EH (cell line): ENCODE measurements around the gene BDH1.

Source experiments
- DNase-seq: peaks from one replicate; pipeline ENCODE4 v3.0.0-alpha.2; 2015; ENCODE audit warnings: low read depth

Gene BDH1

DNA sequence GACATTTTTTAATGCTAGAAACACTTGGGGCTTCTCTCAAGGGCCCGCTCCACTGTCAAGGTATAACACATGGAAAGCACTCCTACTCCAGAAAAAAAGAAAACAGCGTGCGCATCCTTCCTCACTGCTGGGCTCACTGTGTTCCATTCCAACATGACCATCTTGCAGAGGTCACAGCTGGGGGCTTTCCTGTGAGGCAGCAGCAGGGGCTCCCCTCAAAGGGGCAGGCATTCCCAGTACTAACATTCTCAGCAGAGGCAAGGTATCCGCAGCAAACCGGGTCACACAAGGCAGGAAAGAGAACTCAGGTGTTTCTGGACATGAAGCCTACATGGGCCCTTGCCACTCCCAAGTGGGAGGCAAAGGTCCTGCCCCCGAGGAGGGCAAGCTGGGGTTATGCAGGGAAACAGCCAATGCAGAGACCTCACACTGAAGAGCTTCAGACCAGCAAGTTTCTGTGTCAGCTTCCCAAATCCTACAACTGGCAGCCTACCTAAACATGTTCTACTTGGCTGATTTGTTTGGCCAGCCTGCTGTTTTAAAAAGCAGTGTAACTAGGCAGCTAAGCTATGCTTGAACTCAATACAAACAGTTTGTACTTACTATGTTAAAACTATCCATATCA lies 6.4 kb downstream of the BDH1 start:
- no peak for DNase-seq

DNA sequence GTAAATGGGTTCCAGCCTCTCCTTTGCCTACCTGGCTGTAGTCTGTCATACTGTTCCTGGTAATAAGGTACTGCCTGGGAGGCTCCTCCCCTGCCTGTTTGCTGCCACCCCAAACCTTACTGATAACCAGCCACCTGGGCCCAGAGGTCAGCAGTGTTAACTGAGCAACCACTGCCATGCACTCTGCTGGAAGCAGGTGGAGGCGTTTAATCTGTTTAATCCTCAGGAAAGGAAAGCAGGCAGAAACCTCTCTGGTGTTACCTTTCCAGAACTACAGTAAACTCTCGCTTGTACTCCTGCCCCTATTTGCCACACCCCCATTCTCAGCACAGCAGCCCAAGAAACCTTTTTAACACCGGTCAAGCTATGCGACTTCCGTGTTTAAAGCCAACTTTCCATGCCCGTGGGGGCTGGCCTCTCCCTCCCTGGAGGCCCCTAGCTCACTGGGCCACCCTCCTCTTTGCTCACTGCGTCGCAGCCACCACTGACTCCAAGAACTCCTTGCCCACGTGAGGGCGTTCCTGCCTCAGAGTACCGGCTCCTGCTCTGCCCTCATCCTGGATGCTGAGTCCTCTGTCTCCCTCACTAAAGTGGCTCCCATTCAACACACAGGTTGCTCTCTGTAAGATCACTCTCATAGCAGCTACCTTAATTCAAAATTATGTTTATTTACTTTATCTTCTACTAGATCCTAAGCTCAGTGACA lies 8.3 kb downstream of the BDH1 start:
- DNase-seq, result peak; percentile 17

GRCh38 chr3:197546307-197547085 lies 9.3 kb downstream of the BDH1 start:
- no peak for DNase-seq

- no peak for DNase-seq
Measured at GRCh38 chr3:197545571-197545970, 10.2 kb downstream of the BDH1 start.

- no peak for DNase-seq
Measured at GRCh38 chr3:197545101-197545500, 10.7 kb downstream of the BDH1 start.

- no peak for DNase-seq
Measured at GRCh38 chr3:197542741-197543454, 12.9 kb downstream of the BDH1 start.

- DNase-seq, result peak; percentile 84
Measured at GRCh38 chr3:197541756-197542539, 13.8 kb downstream of the BDH1 start.

- no peak for DNase-seq
Measured at GRCh38 chr3:197540961-197541377, 14.8 kb downstream of the BDH1 start.

- DNase-seq, result no peak
Measured at GRCh38 chr3:197539651-197540051, 16.1 kb downstream of the BDH1 start.

DNA sequence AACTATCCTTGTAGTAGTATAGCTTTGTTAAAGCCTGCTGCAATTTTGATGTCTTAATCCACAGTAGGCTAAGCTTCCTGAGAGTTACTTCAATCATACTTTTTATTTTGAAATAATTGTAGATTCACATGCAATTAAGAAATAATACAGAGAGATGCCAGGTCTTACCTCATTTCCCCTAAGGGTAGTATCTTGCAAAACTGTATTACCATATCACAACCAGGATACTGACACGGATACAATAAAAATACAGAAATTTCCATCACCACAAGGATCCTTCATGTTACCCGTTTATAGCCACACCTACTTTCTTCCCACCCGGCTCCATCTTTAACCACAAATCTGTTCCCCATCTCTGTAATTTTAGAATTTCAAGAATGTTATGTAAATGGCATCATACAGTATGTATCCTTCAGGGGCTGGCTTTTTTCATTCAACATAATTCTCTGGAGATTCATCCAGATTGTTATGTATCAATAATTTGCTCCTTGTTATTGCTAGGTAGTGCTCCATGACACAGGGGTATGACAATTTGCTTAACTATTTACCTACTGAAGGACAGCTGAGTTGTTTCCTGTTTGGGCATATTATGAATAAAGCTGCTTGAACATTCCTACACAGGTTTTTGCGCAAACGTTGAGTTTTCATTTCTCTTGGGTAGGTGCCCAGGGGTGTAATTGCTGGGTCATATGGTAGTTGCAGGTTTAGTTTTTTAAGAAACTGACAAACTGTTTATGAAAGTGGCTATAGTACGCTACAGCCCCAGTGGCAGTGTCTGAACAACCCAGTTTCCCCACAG lies 21.6 kb downstream of the BDH1 start:
- peak; percentile 30 for DNase-seq

DNA sequence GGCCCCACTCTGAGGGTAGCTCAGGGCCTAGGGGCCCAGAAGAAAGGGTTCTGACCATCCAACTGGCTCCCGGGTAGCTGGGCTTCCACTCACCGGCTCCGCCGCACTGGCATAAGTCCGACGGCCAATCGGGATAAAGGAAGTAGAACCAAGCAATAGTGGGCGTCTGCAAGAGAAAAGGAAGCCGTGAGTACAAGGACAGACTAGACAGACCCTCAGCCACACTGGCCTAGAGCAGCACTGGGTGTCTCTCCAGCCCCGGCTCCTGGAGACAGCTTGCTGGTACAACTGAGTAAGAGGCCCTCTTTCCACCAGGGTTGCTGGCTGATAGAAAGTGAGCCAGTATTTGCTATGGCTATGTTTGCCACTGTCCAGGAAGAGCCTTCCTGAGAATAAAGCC lies 22.4 kb downstream of the BDH1 start:
- no peak for DNase-seq

DNA sequence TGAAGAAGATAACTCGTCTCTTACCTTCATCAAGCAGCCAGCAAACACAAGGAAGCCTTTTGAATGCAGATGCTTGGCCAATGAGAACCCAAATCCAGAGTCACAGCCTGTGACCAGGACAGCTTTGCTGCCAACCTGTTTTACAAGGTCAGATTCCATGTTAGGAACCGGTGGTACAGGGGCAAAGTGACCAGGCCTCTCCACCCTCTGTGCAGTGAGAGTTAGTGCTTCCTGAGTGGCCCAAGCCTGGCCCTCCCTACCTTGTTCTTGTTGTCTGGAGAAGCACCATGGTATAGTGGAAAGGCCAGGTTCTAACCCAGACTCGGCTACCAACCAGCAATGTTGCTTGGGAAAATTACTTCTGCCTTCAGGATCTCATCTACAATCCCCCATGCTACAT lies 23.4 kb downstream of the BDH1 start:
- no peak for DNase-seq

GRCh38 chr3:197528190-197528589 lies 27.6 kb downstream of the BDH1 start:
- no peak for DNase-seq

GRCh38 chr3:197527569-197527968 lies 28.2 kb downstream of the BDH1 start:
- DNase-seq, result no peak

- DNase-seq, result peak; percentile 36
Measured at GRCh38 chr3:197525706-197526105, 30.1 kb downstream of the BDH1 start.

- no peak for DNase-seq
Measured at GRCh38 chr3:197524128-197524527, 31.6 kb downstream of the BDH1 start.

- DNase-seq, result no peak
Measured at GRCh38 chr3:197523526-197523925, 32.2 kb downstream of the BDH1 start.

- DNase-seq, result peak; percentile 72
Measured at GRCh38 chr3:197522881-197523441, 32.8 kb downstream of the BDH1 start.

GRCh38 chr3:197522183-197522715 lies 33.5 kb downstream of the BDH1 start:
- no peak for DNase-seq
